Measurements from ENCODE around the gene NHERF1. TPM values are rescaled to one million over a fixed set of nuclear protein-coding genes. Genes with fewer than 3 reads are reported as not detected.
A peak's percentile ranks its signal among the peaks of the same experiment; 100 is the strongest.

Gene NHERF1
- total and polyA plus RNA-seq, 2 of the 4 experiments (the other 2 are of a cell fraction), result 3.8 to 11.8 TPM

DNA sequence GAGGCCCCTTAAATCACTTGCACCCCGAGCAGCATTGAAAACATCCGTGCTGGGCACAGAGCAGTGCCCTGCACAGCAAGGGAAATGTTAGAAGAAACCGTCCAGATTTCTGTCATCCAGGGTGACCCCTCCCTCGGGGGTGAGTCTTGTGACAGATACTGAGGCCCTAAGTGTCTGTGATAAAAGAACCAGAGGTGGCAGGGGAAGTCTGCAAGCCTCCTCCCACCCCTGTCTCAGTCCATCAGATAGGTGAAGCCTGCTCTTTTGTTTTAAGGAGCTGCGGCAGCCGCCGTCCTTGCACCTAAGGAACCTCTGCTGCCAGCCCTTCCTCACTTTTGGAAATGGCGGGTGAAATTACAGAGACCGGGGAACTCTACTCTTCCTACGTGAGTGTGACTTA lies 28.6 kb downstream of the NHERF1 start:
- ATAC-seq (ENCODE audit: low read depth) (no peak), DNase-seq (no peak)
- Histone ChIP-seq H3K79me1 (ENCODE audit: low read depth in 1 of 2, low read length in 2 of 2) (peaks cover 33 to 68% of the 10 kb centered on the region in 2 experiments), H3K56ac (ENCODE audit: extremely low read depth, insufficient read depth, low read length) (no peak overlapping the region; the same call in 1 of the 2 replicates), H2BK15ac (ENCODE audit: low read depth, low read length) (no peak overlapping the region), H3K27ac (ENCODE audit: insufficient read depth, low read length) (peak overlapping the region; percentile 9; the same call in 1 of the 2 replicates), H3K14ac (replicated peaks; ENCODE audit: low read depth, low read length) (peak overlapping the region; percentile 83; the same call in 1 of the 2 replicates), H2BK20ac (ENCODE audit: low read depth, low read length) (no peak overlapping the region), H3K4me2 (ENCODE audit: low read depth, low read length) (peak overlapping the region; percentile 97), H4K5ac (ENCODE audit: low read depth, low read length) (no peak overlapping the region), H3K9me3 (ENCODE audit: control insufficient read depth, insufficient read depth, low read length) (no peaks in the 10 kb centered on the region), H2AK9ac (replicated peaks; ENCODE audit: low read depth, low read length, poor library complexity) (peak overlapping the region; percentile 93), H3K18ac (ENCODE audit: low read depth, low read length) (no peak overlapping the region), H3K36me3 (ENCODE audit: control insufficient read depth, insufficient read depth, low read length) (peaks cover 28% of the 10 kb centered on the region), H4K91ac (ENCODE audit: insufficient read depth, low read depth, low read length) (no peak overlapping the region), H3K23ac (ENCODE audit: low read depth, low read length) (0 out of 2 replicates have a peak overlapping the region, but pooled peaks have one; percentile 18), H2AK5ac (ENCODE audit: low read depth, low read length) (peak overlapping the region; percentile 83), H3K4me1 (ENCODE audit: control insufficient read depth, insufficient read depth, low read length) (peaks cover 10% of the 10 kb centered on the region), H3K4me3 (ENCODE audit: insufficient read depth, low read depth, low read length) (peak overlapping the region; percentile 73), H3K4ac (ENCODE audit: low read depth, low read length) (peak overlapping the region; percentile 40; the same call in 1 of the 2 replicates), H2BK120ac (ENCODE audit: low read depth, low read length) (no peak overlapping the region), H2AFZ (replicated peaks; ENCODE audit: low read length, poor library complexity) (peak overlapping the region; percentile 96), H4K8ac (ENCODE audit: low read depth in 2 of 2, low read length in 2 of 2) (peak overlapping the region in 1 of 2 experiments; percentile 70; a peak in 2 of 4 replicates), H3K9me1 (ENCODE audit: insufficient read depth, low read length) (no peaks in the 10 kb centered on the region), H3K9ac (ENCODE audit: low read depth, low read length) (peak overlapping the region; percentile 83), H4K20me1 (ENCODE audit: insufficient read depth, low read length) (peaks cover 16% of the 10 kb centered on the region), H2BK5ac (ENCODE audit: low read depth, low read length, poor library complexity, severe bottlenecking) (no peak overlapping the region), H3K27me3 (ENCODE audit: control insufficient read depth, insufficient read depth, low read length) (no peaks in the 10 kb centered on the region)
- BruUV-seq (replicated peaks), result no TSS peak
- intact Hi-C loops (cut with micrococcal nuclease) (loop anchor here (1.0 kb wide), 1 partner anchor 33 kb away; no protein-coding TSS in a partner anchor), in situ Hi-C loops (cut with MboI; ENCODE audit: low sequenced_read_pairs) (no loop called here), dilution Hi-C loops (cut with HindIII; ENCODE audit: low sequenced_read_pairs, unreplicated experiment) (no loop called here)
- POLR2A ChIA-PET (ENCODE audit: unreplicated experiment), result no interaction called here
- CTCF ChIA-PET, result interaction anchor here (0.5 to 1.0 kb wide), 3 partner anchors 18 to 84 kb away, joined by 3 read pairs; no protein-coding TSS in a partner anchor
- no CpG with 5 or more reads among the region's 10 CpGs for WGBS, 2 experiments (ENCODE audit: extremely low coverage in 2 of 2, insufficient read length in 1 of 2)
- no peak for TF ChIP-seq RFX5 (IDR thresholded peaks at IDR 0.05; ENCODE audit: low read depth, low read length)
- no peak for TF ChIP-seq MAFK (IDR thresholded peaks at IDR 0.05; ENCODE audit: low read depth, low read length)
- no peak for TF ChIP-seq POLR2A (IDR thresholded peaks at IDR 0.05; ENCODE audit: low read depth, low read length)
- TF ChIP-seq MXI1 (IDR thresholded peaks at IDR 0.05; ENCODE audit: borderline replicate concordance, low read depth, low read length), result no peak
- no peak for TF ChIP-seq ELK1 (IDR thresholded peaks at IDR 0.05; ENCODE audit: borderline replicate concordance, low read depth, low read length)
- TF ChIP-seq USF2 (IDR thresholded peaks at IDR 0.05; ENCODE audit: low read depth, low read length), result no peak
- no peak for TF ChIP-seq CEBPB (IDR thresholded peaks at IDR 0.05; ENCODE audit: low read depth, low read length)
- no peak for TF ChIP-seq RCOR1 (IDR thresholded peaks at IDR 0.05; ENCODE audit: insufficient replicate concordance, low read length)
